ENCODE results near the gene UGT1A5.

GRCh38 chr2:233822101-233822771, 109.5 kb downstream of the UGT1A5 start:
- TF ChIP-seq POLR2AphosphoS5 (IDR thresholded peaks at IDR 0.05) (no peak), CTCF (IDR thresholded peaks at IDR 0.05; ENCODE audit: poor library complexity, severe bottlenecking) (no peak), REST (IDR thresholded peaks at IDR 0.05; ENCODE audit: borderline replicate concordance) (no peak), TAF1 (IDR thresholded peaks at IDR 0.05; ENCODE audit: low read depth) (no peak), EZH2 (IDR thresholded peaks at IDR 0.05; ENCODE audit: borderline replicate concordance, insufficient read depth, low read length, poor library complexity, severe bottlenecking) (no peak), EP300 (conservative IDR thresholded peaks at IDR 0.05; ENCODE audit: poor library complexity, severe bottlenecking) (no peak), SMC3 (conservative IDR thresholded peaks at IDR 0.05; ENCODE audit: poor library complexity) (no peak)

All from neural cell (in vitro differentiated cells).